ENCODE results near the gene TAF4. TPM values are rescaled to one million over a fixed set of nuclear protein-coding genes. Genes with fewer than 3 reads are reported as not detected.

The TAF4 gene
- total RNA-seq, 1 donor from 2014 or later: 17.6 TPM

- no peaks in the 10 kb centered on the region for H3K36me3 ChIP-seq
- no peaks in the 10 kb centered on the region for H3K9me3 ChIP-seq
- ATAC-seq: no peak
- peak; percentile 18 for DNase-seq
- no peak overlapping the region for H3K27ac ChIP-seq
- H3K4me1 ChIP-seq: no peaks in the 10 kb centered on the region
- H3K4me3 ChIP-seq: no peak overlapping the region
- intact Hi-C loops (cut with DNase I): no loop called here
- no peaks in the 10 kb centered on the region for H3K27me3 ChIP-seq (ENCODE audit: low read depth)
- TF ChIP-seq CTCF (IDR thresholded peaks at IDR 0.05): no peak
Observed at GRCh38 chr20:61931476-61932198, 134.0 kb downstream of the TAF4 start.

GRCh38 chr20:61930776-61931475 is 134.8 kb downstream of the TAF4 start:
- TF ChIP-seq CTCF (IDR thresholded peaks at IDR 0.05): no peak
- Histone ChIP-seq H3K4me1 (no peaks in the 10 kb centered on the region), H3K9me3 (no peaks in the 10 kb centered on the region), H3K27me3 (ENCODE audit: low read depth) (no peaks in the 10 kb centered on the region), H3K4me3 (no peak overlapping the region), H3K27ac (no peak overlapping the region), H3K36me3 (no peaks in the 10 kb centered on the region)
- ATAC-seq (no peak), DNase-seq (peak; percentile 36)
- intact Hi-C loops (cut with DNase I): no loop called here

- no peak for TF ChIP-seq CTCF (IDR thresholded peaks at IDR 0.05)
- Histone ChIP-seq H3K9me3 (no peaks in the 10 kb centered on the region), H3K36me3 (no peaks in the 10 kb centered on the region), H3K4me3 (no peak overlapping the region), H3K4me1 (no peaks in the 10 kb centered on the region), H3K27me3 (ENCODE audit: low read depth) (peaks cover under 1% of the 10 kb centered on the region), H3K27ac (no peak overlapping the region)
- DNase-seq (peak; percentile 28), ATAC-seq (no peak)
- intact Hi-C loops (cut with DNase I): no loop called here
Observed at GRCh38 chr20:61929971-61930666, 135.6 kb downstream of the TAF4 start.

GRCh38 chr20:61929561-61929960 is 136.1 kb downstream of the TAF4 start:
- intact Hi-C loops (cut with DNase I): no loop called here
- Histone ChIP-seq H3K4me1 (no peaks in the 10 kb centered on the region), H3K4me3 (no peak overlapping the region), H3K27me3 (ENCODE audit: low read depth) (peaks cover 6% of the 10 kb centered on the region), H3K9me3 (no peaks in the 10 kb centered on the region), H3K36me3 (no peaks in the 10 kb centered on the region), H3K27ac (no peak overlapping the region)
- peak; percentile 28 for DNase-seq
- ATAC-seq: no peak
- TF ChIP-seq CTCF (IDR thresholded peaks at IDR 0.05): no peak

- H3K27ac ChIP-seq: no peak overlapping the region
- TF ChIP-seq CTCF (IDR thresholded peaks at IDR 0.05): no peak
- H3K36me3 ChIP-seq: no peaks in the 10 kb centered on the region
- no peaks in the 10 kb centered on the region for H3K4me1 ChIP-seq
- intact Hi-C loops (cut with DNase I): no loop called here
- DNase-seq (peak; percentile 34), ATAC-seq (no peak)
- no peak overlapping the region for H3K4me3 ChIP-seq
- H3K9me3 ChIP-seq: no peaks in the 10 kb centered on the region
- H3K27me3 ChIP-seq (ENCODE audit: low read depth): peaks cover 6% of the 10 kb centered on the region
Observed at GRCh38 chr20:61927826-61928541, 137.7 kb downstream of the TAF4 start.

Data from lower lobe of right lung (tissue), 2 donors.